T-helper 9 cell (primary cell): Measurements from ENCODE around the gene ZNF138.
"Not testable (repeated sequence)": the region's sequence is repeated elsewhere in the genome, so short reads cannot be mapped to it uniquely, and the experiment has no call there.

ENCODE experiments used
- DNase-seq: peaks from one replicate; pipeline ENCODE4 v3.0.0-alpha.2; 2020
- total RNA-seq, 2 donors: gene quantifications; one replicate each; lab custom pipeline; 2026; lab: John Stamatoyannopoulos, UW

Gene ZNF138
- 12.5 to 15.3 reads per million in 2 donors for total RNA-seq

DNA sequence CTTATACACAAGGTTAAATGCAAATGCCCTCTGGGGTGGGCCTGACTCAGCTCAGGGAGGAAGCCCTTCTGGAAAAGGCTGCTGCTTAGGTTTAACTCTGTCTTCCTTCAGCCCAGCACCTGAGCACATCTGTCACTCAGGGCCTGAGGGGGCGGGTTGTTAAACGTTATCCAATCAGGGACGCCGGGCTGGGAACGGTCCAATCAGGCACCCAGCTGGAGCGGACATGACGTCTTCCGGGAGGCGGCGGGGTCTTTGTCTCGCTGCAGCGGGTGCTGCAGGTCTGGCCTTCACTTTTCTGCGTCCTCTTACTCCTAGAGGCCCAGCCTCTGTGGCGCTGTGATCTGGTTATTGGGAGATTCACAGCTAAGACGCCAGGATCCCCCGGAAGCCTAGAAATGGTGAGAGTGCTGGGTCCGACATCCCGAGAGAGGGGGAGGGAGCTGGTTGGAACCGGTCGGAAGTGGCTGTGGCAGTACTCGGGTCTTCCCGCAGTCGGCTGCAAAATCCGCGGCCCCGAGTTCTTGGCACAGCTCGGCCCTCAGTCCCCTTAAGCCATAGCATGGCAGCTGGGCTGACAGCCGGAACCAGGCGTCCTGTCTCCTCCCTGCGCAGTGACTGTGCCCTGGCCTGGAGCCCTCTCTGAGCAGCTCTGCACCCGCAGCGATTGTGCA, at the start of gene ZNF138:
Gene ZNF138 (plus strand): TSS at position 258 of the 674 bp plus-strand sequence. CDS start 141 bp downstream, at position 399.
- DNase-seq = peak; percentile 88

GRCh38 chr7:64744680-64745079, 49.5 kb upstream of the ZNF138 start:
- no peak for DNase-seq

DNA sequence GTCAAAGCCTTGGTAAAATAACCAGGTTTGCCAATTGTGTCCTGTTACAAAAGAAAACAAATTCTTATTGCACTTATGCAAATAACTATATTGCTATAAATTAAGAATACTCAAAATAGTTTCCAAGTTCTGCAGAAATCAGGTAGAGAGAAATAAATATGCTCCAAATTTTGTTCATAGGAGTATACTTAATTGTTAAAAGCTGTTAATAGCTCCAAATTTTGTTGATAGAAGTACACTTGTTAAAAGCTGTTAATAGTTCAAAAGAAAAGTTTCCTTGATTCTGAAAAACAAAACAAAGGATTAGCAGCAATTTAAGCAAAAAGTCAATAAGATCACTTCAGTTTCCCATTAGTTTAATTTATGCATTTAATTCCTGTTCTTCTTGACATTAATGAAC, 46.4 kb upstream of the ZNF138 start:
- no peak for DNase-seq

DNA sequence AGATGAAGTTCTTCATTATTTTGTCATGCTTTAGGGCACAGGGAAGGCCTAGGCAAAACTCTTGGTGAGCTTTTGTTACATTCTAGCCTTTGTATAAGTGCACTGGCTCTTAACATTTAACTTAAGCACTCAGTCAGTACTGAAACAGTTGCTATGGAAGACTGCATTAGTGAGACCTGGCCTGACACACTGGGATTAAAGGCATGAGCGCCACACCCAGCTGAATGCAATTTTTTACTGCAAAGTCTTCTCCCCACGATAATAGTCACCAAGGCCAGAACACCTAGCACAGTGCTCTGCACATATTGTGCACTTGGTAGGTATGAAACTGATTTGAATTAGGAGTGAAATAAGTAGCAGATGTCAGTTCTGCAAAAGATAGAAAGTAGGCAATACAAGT, 41.2 kb upstream of the ZNF138 start:
- DNase-seq = no peak

- DNase-seq = no peak
Observed at GRCh38 chr7:64755865-64756264, 38.4 kb upstream of the ZNF138 start.

DNA sequence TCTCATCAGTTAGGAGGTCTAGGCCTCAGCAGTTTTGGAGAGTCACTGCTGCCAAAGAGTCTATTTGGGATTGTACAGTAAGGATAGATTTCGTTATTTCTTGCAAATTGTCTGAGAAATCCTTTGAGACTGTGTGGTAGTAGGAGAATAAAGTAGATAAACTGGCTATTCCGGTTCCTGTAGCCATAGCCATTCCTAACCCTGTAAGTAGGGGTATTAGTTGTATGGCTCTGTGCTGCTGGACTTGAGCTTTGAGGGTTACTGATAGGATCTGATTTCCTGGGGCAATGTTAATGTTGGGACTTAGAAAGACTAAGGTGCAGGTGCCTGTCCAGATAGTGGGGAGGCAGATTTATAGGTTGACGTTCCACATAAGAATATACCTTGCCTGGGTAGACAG, 36.1 kb upstream of the ZNF138 start:
- DNase-seq = no peak

GRCh38 chr7:64768824-64769223, 25.4 kb upstream of the ZNF138 start:
- DNase-seq = no peak

- DNase-seq = no peak
Observed at GRCh38 chr7:64774204-64774842, 19.9 kb upstream of the ZNF138 start.

DNA sequence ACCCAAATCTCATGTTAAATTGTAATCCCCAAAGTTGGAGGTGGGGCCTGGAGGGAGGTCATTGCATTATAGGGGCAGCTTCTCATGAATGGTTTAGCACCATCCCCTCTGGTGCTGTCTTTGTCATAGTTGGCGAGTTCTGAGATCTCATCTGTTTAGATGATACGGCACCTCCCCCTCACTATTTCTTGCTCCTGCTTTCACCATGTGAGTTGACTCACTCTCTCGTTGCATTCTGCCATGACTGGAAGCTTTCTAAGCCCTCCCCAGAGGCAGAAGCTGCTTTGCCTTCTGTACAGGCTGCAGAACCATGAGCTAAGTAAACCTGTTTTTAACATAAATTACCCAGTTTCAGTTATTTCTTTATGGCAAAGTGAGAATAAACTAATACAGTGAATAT, 18.9 kb upstream of the ZNF138 start:
- no peak for DNase-seq

GRCh38 chr7:64784842-64785241, 9.4 kb upstream of the ZNF138 start:
- DNase-seq = not testable (repeated sequence)

GRCh38 chr7:64787295-64787694, 6.9 kb upstream of the ZNF138 start:
- DNase-seq = no peak

DNA sequence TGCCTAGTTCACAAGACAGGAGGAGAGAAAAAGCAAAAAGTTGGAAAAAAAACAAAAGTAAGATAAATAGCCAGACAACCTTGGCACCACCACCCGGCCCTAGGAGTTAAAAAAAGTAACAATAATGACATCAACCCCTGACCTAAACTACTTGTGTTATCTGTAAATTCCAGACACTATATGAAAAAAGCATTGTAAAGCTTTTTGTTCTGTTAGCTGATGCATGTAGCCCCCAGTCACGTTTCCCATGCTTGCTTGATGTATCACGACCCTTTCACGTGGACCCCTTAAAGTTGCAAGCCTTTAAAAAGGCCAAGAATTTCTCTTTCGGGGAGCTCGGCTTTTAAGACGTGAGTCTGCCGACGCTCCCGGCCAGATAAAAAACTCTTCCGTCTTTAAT, 5.0 kb upstream of the ZNF138 start:
- not testable (repeated sequence) for DNase-seq

DNA sequence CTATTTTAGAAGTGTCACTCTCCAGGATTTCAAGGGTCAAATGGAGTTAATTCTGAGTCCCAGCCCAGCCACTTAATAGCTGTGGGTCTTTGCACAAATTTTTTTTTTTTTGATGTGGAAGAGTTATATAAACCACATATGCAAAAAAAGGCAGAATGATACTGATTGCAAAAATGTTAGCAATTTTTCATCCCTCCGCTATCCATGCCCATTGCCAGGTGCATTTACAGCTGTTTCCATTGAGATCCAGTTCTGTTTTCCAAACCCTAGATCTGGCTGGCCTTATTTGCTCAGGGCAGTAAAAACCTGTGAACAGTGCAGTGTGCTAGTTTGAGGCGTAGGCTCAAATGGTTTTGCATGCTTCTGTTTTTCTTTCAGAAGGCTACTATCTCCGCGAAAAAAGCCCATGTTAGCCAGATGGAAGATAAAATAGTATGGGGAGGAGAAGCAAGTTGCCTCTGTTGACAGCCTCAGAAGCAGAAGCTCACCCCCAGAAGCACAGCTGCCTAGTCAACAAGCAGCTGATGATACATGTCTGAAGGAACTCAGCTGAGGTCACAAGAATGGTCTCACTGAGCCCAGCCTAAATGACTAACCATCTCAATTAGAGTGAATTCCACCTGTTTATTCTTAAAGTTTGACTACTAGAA, 997 bp upstream of the ZNF138 start:
- no peak for DNase-seq

DNA sequence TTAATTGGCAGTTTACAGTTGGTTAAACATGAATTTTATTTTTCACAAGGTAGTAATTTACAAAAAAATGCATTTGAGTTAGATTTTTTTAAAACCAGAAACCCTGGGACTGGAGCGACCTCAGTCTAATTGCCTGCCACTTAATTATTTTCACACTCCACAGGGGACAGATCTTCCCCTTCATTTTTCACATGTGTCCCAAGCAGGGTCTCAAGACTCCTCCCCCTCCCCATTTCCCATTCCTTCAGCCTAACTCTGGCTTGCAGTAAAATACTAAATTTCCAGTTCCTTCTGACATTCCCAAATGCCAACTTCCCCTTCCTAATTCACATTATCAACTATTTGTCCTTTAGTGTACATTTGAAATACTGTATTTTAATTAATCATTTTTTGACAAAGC, 948 bp downstream of the ZNF138 start:
- DNase-seq = no peak

- not testable (repeated sequence) for DNase-seq
Observed at GRCh38 chr7:64799169-64799568, 4.9 kb downstream of the ZNF138 start.

DNA sequence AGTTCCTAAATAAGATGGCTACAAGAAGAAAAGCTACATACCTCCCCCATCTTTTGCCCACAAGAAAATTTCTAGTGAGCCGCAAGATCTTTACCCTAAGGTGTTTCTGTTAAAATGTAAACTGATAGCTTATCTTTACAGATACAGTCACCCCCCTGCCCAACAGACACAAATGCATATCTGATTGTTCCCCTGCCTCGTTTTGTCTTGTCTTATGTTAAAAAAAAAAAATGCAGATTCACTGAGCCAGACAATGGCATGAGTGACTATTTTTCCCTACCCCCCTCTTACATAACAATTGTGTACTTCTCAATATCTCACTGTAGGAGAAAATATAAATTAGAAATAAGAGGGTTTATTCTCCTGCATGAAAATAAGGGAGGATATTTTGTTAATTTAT, 8.5 kb downstream of the ZNF138 start:
- DNase-seq = no peak

- DNase-seq = no peak
Observed at GRCh38 chr7:64807731-64808365, 13.6 kb downstream of the ZNF138 start.

DNA sequence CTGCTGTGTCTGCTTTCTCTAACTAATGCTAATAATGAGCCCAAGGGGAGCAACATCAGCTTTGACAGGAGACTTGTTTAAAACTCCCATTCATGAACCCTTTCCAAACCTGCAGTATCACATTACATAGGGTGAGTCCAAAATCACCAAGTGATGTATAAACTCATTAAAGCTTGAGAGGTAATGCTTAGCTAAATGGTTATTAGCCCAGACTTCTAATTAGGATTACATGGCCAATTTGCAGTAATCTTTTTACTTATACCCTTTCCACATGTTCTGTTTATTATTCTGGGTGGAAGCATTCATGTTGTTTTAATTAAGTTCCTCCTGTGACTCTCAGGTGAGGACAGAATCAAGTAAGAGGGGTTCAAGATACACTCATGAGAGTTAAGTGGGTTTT, 17.5 kb downstream of the ZNF138 start:
- DNase-seq = no peak

DNA sequence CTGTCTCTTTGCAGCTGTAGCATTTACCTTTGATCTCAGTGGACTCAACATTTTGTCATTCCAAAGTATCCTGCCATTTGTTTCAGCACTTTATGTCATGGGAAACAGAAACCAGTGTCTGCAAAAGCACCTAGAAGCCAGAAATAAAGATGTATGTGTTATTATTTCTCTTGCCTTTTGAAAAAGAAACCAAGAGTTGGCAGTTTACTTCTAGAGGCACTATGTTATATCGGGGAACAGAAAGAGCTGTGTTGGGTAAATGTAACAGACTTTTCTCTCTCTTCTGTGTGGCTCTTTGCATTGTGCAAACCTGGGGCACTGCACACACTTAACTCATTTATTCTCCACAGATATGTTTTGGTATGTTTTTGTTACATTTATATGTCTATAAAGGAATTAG, 36.7 kb downstream of the ZNF138 start:
- no peak for DNase-seq

DNA sequence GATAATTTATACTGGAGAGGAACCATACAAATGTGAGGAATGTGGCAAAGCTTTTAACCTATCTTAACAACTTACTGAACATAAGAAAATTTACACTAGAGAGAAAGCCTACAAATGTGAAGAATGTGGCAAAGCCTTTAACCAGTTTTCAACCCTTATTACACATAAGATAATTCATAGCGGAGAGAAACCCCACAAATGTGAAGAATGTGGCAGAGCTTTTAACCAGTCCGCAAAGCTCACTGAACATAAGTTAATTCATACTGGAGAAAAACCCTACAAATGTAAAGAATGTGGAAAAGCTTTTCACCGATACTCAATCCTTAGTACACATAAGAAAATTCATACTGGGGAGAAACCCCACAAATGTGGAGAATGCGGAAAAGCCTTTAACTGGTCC, 37.9 kb downstream of the ZNF138 start:
- DNase-seq = no peak

DNA sequence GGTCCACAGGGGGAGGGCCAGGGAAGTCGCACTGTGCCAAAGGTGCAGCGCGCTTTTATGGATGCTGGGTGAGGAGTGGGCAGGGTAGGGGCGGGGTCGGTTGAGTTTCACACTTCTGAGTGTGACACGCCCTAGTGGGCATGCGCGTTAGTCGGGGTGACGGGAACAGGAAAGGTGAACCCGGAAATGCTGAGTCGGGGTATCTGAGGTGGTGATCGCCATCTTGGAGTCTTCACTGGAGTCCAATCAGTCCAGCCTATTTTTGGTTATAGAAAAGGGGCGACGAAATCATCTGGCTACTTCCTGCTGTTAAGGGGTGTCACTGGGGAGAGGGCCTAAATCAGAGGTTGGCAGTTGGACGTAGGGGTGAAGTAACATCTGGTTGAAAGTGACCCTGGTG, 40.8 kb downstream of the ZNF138 start:
- no peak for DNase-seq

DNA sequence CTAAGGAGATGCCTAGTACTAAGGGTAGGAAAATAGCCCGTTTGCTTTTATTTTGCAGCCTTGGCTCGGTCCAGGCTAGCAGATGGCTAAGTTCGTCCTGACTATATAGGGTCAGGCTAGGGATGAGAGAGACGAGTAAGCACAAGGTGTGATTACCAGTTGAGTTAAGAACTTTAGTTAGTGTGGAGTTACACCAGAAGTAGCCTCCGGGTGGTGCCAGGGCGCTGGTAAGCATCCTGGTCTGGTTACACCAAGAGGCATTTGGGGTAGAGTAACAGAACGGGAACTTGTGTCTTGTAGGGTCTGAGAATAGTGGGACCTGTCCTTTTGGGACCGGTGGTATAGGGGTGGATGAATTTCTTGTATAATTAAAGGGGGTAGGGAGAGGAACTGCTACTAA, 41.6 kb downstream of the ZNF138 start:
- DNase-seq = not testable (repeated sequence)

DNA sequence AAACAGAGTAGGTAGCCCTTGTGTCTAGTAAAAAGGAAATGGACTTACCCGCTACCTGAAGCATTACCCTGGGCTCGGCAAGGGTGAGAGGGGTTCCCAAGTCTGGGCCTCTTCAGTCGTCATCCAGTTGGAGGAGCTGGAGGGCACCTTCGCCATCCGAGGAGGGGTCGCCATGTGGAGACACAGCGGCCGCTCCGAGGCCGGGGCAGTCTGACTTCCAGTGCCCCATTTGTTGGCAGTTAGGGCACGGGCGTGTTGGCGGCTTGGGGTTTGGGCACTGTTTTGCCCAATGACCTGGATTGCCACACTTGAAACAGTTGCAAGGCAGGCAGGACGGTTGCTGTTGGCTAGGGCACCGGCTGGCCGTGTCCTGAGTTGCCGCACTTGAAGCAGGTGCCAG, 43.8 kb downstream of the ZNF138 start:
- not testable (repeated sequence) for DNase-seq

DNA sequence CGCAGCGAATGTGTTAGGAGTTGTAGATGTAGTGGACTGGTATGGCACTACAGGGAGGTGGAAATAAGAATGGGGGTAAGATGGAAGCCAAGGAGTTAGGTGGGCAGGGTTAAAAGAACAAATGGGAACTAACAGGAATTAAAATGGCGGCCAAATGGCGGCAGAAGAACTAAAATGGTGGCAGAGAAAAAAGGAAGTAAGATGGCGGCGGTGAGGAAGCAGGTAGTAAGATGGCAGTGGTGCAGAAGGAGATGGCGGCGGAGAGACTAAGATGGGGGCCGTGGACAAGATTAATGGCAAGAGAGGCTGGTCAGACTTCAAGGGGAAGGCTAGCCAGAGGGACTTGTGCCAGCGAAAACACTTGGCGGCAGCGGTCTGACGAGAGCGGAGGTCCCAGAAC, 44.5 kb downstream of the ZNF138 start:
- DNase-seq = no peak
